ENCODE results near the gene SIN3B.

The SIN3B gene

GRCh38 chr19:16889883-16890460, 60.8 kb downstream of the SIN3B start:
- no peak for DNase-seq

GRCh38 chr19:16890461-16891184, 61.4 kb downstream of the SIN3B start:
- DNase-seq, result no peak

GRCh38 chr19:16891696-16892382, 62.6 kb downstream of the SIN3B start:
- DNase-seq, result no peak

- DNase-seq, result no peak
Measured at GRCh38 chr19:16892436-16892835, 63.2 kb downstream of the SIN3B start.

- no peak for DNase-seq
Measured at GRCh38 chr19:16892868-16893685, 63.9 kb downstream of the SIN3B start.

GRCh38 chr19:16893686-16893989, 64.4 kb downstream of the SIN3B start:
- DNase-seq, result no peak

GRCh38 chr19:16894080-16894479, 64.9 kb downstream of the SIN3B start:
- DNase-seq, result no peak

GRCh38 chr19:16895467-16896145, 66.4 kb downstream of the SIN3B start:
- no peak for DNase-seq

- DNase-seq, result no peak
Measured at GRCh38 chr19:16896146-16897028, 67.2 kb downstream of the SIN3B start.

- DNase-seq, result no peak
Measured at GRCh38 chr19:16897029-16897855, 68.0 kb downstream of the SIN3B start.

- no peak for DNase-seq
Measured at GRCh38 chr19:16897856-16898161, 68.6 kb downstream of the SIN3B start.

GRCh38 chr19:16898361-16899015, 69.3 kb downstream of the SIN3B start:
- DNase-seq, result no peak

- no peak for DNase-seq
Measured at GRCh38 chr19:16899566-16900075, 70.4 kb downstream of the SIN3B start.

- DNase-seq, result no peak
Measured at GRCh38 chr19:16901491-16902175, 72.4 kb downstream of the SIN3B start.

- no peak for DNase-seq
Measured at GRCh38 chr19:16902545-16902944, 73.3 kb downstream of the SIN3B start.

GRCh38 chr19:16903347-16903746, 74.1 kb downstream of the SIN3B start:
- DNase-seq, result no peak

- no peak for DNase-seq
Measured at GRCh38 chr19:16904599-16904998, 75.4 kb downstream of the SIN3B start.

GRCh38 chr19:16908759-16909158, 79.6 kb downstream of the SIN3B start:
- DNase-seq, result no peak

- no peak for DNase-seq
Measured at GRCh38 chr19:16911046-16911445, 81.8 kb downstream of the SIN3B start.

- no peak for DNase-seq
Measured at GRCh38 chr19:16912780-16913179, 83.6 kb downstream of the SIN3B start.

Measured in NCI-H1417 treated with DMSO at 0.1 percent for 48 hours (cell line).